Stomach (tissue), 9 donors: ENCODE results near the gene MLH3. TPM values are rescaled to one million over a fixed set of nuclear protein-coding genes. Genes with fewer than 3 reads are reported as not detected.
A peak's percentile ranks its signal among the peaks of the same experiment; 100 is the strongest.

Experiments used
- DNase-seq, 2 donors: peaks; one replicate each; pipeline versions ENCODE4 v3.0.0 to v3.0.0-alpha.2; 2013 to 2019
- H3K27ac ChIP-seq, 5 donors: fragments of 200-600 bp in 4 of 5; sonication (generic) in 4 of 5; one replicate each; pipeline ENCODE4 v1.5.1; 2013 to 2019; ENCODE audit warnings: mild to moderate bottlenecking in 1 of 5, moderate library complexity in 1 of 5
- H3K27me3 ChIP-seq, 3 donors: fragments of 200-600 bp; sonication (generic); one replicate each; pipeline ENCODE4 v1.5.1; 2017 to 2019; ENCODE audit warnings: mixed run types in 1 of 3
- H3K36me3 ChIP-seq, 4 donors: fragments of 200-600 bp; sonication (generic); 1 replicate in 3 of 4; 2 replicates in 1 of 4; pipeline ENCODE4 v1.5.1; 2016 to 2019
- H3K4me1 ChIP-seq, 4 donors: fragments of 200-600 bp; sonication (generic); one replicate each; pipeline ENCODE4 v1.5.1; 2016 to 2019
- H3K4me3 ChIP-seq, 4 donors: fragments of 200-600 bp; sonication (generic) in 3 of 4; one replicate each; pipeline ENCODE4 v1.5.1; 2016 to 2019; ENCODE audit warnings: mild to moderate bottlenecking in 1 of 4
- H3K9me3 ChIP-seq, 4 donors: fragments of 200-600 bp; sonication (generic); one replicate each; pipeline ENCODE4 v1.5.1; 2016 to 2019
- EP300 ChIP-seq: sonication (generic); formaldehyde crosslinking; IDR thresholded peaks from one replicate; pipeline ENCODE4 v1.6.1; 2017; ENCODE audit warnings: antibody characterized with exemption
- POLR2A ChIP-seq, 4 donors: fragments of 450-650 bp; IDR thresholded peaks; one replicate each; pipeline ENCODE4 v1.6.1; 2016; ENCODE audit warnings: antibody characterized with exemption in 4 of 4, control low read depth in 2 of 4, mild to moderate bottlenecking in 1 of 4, moderate library complexity in 1 of 4
- POLR2AphosphoS5 ChIP-seq, 3 donors: sonication (generic); formaldehyde crosslinking; IDR thresholded peaks; one replicate each; pipeline ENCODE4 v1.6.1; 2016; ENCODE audit warnings: antibody characterized with exemption in 3 of 3
- WGBS, 5 donors: extraction: QIAGEN DNeasy Blood & Tissue Kit in 3 of 5; methylation state at CpG; one replicate each; pipeline versions ENCODE4 v1.1.5 to v1.1.7; 2013 to 2018; 5-methylcytosine and 5-hydroxymethylcytosine counted together
- intact Hi-C: fragments of 100-400 bp; cut with DNase I; formaldehyde crosslinking; loops from one replicate; pipeline ENCODE4 v1.15.1; 2023; ENCODE audit warnings: low total_unique reads
- polyA plus RNA-seq, 3 donors: library from polyadenylated mRNA; stranded (reverse); fragments of 200-250 nt; gene quantifications; one replicate each; pipeline ENCODE4 v1.2.3, GENCODE V29; 2013
- total RNA-seq, 5 donors: library from RNA; depleted of rRNA; stranded (reverse); fragments of >200 nt; gene quantifications; one replicate each; pipeline versions ENCODE4 v1.1.0 to v1.2.3, GENCODE V29; 2014 to 2016
- TF ChIP-seq, protein P1 (sequence below), 7 experiments: fragments of 450-650 bp in 4 of 7; fragments of 200-600 bp in 3 of 7; sonication (generic) in 3 of 7; IDR thresholded peaks; one replicate each; pipeline ENCODE4 v1.5.1; 2016 to 2019; ENCODE audit warnings: antibody characterized with exemption in 7 of 7, control low read depth in 2 of 7, mild to moderate bottlenecking in 1 of 7
- donor health status: healthy with polysubstance abuse.
- donor health status: Bipolar disorder and iron deficiency.
- donor health status: healthy.

MLH3 gene
- total and polyA plus RNA-seq, 8 donors: 7.2 to 53.2 (median 18.4) TPM

DNA sequence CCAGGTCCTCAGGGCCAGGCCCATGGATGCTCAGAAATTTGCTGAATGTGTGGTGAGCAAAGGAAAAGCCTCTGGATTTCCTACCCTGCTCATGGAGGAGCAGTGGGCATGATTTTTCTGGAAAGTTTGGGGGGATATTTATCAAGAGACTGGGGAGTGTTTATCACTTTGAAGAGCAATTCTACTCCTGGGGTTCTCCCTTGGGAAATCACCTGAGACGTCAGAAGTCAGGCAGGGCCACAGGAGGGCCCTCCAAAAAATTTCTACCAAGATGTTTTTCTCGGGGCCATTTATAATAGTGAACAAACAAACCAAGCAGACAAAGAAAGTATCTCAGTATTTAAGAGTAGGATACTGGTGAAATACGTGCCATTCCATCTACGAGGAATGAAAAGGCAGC is 68.6 kb downstream of the MLH3 start:
- H3K4me1 ChIP-seq: peaks cover 0 to 9% (median 0%) of the 10 kb centered on the region in 4 donors
- no peaks in the 10 kb centered on the region for H3K36me3 ChIP-seq
- intact Hi-C loops: no loop called here
- WGBS, 5 donors: 87 to 96% (median 89%) methylated on average over 4 of the region's 4 CpGs
- H3K4me3 ChIP-seq: no peak overlapping the region
- H3K27ac ChIP-seq: no peak overlapping the region
- TF ChIP-seq, protein P1, sequence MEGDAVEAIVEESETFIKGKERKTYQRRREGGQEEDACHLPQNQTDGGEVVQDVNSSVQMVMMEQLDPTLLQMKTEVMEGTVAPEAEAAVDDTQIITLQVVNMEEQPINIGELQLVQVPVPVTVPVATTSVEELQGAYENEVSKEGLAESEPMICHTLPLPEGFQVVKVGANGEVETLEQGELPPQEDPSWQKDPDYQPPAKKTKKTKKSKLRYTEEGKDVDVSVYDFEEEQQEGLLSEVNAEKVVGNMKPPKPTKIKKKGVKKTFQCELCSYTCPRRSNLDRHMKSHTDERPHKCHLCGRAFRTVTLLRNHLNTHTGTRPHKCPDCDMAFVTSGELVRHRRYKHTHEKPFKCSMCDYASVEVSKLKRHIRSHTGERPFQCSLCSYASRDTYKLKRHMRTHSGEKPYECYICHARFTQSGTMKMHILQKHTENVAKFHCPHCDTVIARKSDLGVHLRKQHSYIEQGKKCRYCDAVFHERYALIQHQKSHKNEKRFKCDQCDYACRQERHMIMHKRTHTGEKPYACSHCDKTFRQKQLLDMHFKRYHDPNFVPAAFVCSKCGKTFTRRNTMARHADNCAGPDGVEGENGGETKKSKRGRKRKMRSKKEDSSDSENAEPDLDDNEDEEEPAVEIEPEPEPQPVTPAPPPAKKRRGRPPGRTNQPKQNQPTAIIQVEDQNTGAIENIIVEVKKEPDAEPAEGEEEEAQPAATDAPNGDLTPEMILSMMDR (IDR thresholded peaks at IDR 0.05): no peak
- no peak for TF ChIP-seq EP300
- no peak for TF ChIP-seq POLR2A (IDR thresholded peaks at IDR 0.05)
- no peak for TF ChIP-seq POLR2AphosphoS5 (IDR thresholded peaks at IDR 0.05)
- no peaks in the 10 kb centered on the region for H3K9me3 ChIP-seq
- no peak for DNase-seq
- no peaks in the 10 kb centered on the region for H3K27me3 ChIP-seq

DNA sequence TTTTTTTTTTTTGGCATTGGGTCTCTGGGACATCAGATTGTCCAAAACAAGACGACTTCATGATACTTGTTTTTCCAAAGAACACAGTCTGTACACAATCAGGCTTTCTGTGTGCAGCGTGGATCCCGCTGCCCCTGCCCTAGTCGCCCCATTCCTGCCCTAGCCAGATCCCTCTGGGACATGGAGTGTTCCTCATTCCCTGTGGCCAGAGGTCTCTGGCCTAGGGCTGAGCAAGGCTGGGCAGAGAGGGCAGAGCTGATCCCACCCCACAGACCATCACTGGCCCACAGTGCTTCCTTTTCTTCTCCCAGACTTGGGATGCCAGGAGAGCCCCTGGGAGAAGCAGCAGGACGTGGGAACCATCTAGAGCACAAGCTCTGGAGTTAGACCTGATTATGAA is 69.4 kb downstream of the MLH3 start:
- 82 to 90% (median 83%) methylated on average over 5 of the region's 5 CpGs for WGBS, 5 donors
- Histone ChIP-seq H3K4me1 (peaks cover 0 to 9% (median 0%) of the 10 kb centered on the region in 4 donors), H3K27ac (no peak overlapping the region), H3K4me3 (no peak overlapping the region), H3K9me3 (no peaks in the 10 kb centered on the region), H3K27me3 (no peaks in the 10 kb centered on the region), H3K36me3 (no peaks in the 10 kb centered on the region)
- TF ChIP-seq, protein P1 (IDR thresholded peaks at IDR 0.05): no peak
- no peak for TF ChIP-seq EP300
- TF ChIP-seq POLR2AphosphoS5 (IDR thresholded peaks at IDR 0.05): no peak
- TF ChIP-seq POLR2A (IDR thresholded peaks at IDR 0.05): no peak
- DNase-seq: no peak
- intact Hi-C loops: no loop called here

DNA sequence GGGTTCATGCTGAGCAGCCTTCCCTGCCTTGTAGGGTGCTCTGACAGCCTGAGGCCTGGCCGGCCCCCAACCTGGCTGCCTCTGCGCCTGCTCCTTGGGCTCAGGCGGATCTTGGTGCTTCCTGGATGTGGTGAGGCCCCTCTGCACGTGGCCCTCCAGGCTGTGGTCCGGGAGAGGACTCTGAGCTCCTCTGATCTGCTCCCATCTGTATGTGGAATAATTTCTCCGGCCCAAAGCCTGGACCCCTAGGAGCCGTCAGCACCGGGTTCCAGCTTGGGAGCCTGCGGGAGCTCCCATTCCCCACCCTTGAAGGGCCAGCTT is 69.8 kb downstream of the MLH3 start:
- 81 to 92% (median 91%) methylated on average over 9 of the region's 9 CpGs for WGBS, 5 donors
- intact Hi-C loops: no loop called here
- no peaks in the 10 kb centered on the region for H3K9me3 ChIP-seq
- no peak for TF ChIP-seq EP300
- no peak for TF ChIP-seq POLR2AphosphoS5 (IDR thresholded peaks at IDR 0.05)
- TF ChIP-seq, protein P1 (IDR thresholded peaks at IDR 0.05): no peak
- TF ChIP-seq POLR2A (IDR thresholded peaks at IDR 0.05): no peak
- no peak overlapping the region for H3K4me3 ChIP-seq
- H3K27ac ChIP-seq: no peak overlapping the region
- H3K36me3 ChIP-seq: no peaks in the 10 kb centered on the region
- no peak for DNase-seq
- peaks cover 0 to 9% (median 0%) of the 10 kb centered on the region in 4 donors for H3K4me1 ChIP-seq
- H3K27me3 ChIP-seq: no peaks in the 10 kb centered on the region

DNA sequence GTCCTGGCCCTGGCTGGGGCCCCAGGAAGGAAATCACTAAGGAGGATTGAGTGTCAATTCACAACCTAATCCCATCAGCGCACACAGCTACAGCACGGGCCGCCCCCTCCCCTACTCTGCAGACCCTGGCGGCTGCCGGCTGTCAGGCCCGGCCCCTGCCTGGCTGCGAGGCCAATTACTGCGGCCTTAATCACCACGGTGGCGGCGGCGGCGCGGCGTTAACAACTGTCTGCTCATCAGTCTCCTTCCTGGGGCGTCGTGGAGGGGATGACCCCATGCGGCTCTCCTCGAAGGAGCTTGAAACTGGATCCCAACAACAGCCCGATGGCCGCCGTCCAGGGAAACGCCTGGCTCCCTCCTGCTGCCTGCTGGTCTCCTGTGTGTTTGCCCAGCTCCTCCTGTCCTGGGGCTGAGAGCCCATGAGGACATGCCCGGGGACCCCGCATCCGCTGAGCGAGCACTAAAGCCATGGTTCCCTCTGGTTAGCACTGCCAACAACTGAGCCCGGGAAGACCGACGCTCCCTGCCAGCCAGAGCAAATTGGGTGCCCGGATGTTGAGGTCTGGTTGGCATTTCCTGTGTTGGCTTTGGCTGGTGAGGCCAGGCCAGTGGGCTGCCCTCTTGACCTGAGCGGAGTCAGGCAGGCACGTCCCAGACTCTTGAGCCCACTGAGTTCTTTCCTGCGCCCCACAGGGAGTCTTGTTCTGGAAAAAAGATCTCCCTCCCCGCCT is 70.4 kb downstream of the MLH3 start:
- Histone ChIP-seq H3K4me1 (peaks cover 0 to 9% (median 0%) of the 10 kb centered on the region in 4 donors), H3K4me3 (no peak overlapping the region), H3K27ac (no peak overlapping the region), H3K9me3 (no peaks in the 10 kb centered on the region), H3K36me3 (no peaks in the 10 kb centered on the region), H3K27me3 (no peaks in the 10 kb centered on the region)
- 53 to 61% (median 57%) methylated on average over 7 to 35 of the region's 35 CpGs for whole genome bisulfite sequencing, 5 donors
- TF ChIP-seq, protein P1 (IDR thresholded peaks at IDR 0.05): no peak
- TF ChIP-seq POLR2A (IDR thresholded peaks at IDR 0.05) (no peak), EP300 (no peak), POLR2AphosphoS5 (IDR thresholded peaks at IDR 0.05) (no peak)
- intact Hi-C loops: no loop called here
- DNase-seq: peak in 1 of 2 donors; percentile 60
